NCI-H1092 treated with DMSO at 0.1 percent for 48 hours (cell line): ENCODE measurements around the gene ARMC7.
"Not testable (repeated sequence)": the region's sequence is repeated elsewhere in the genome, so short reads cannot be mapped to it uniquely, and the experiment has no call there.

Experiments used
- DNase-seq: peaks from one replicate; lab custom pipeline; 2025; lab: John Stamatoyannopoulos, UW

Gene ARMC7

DNA sequence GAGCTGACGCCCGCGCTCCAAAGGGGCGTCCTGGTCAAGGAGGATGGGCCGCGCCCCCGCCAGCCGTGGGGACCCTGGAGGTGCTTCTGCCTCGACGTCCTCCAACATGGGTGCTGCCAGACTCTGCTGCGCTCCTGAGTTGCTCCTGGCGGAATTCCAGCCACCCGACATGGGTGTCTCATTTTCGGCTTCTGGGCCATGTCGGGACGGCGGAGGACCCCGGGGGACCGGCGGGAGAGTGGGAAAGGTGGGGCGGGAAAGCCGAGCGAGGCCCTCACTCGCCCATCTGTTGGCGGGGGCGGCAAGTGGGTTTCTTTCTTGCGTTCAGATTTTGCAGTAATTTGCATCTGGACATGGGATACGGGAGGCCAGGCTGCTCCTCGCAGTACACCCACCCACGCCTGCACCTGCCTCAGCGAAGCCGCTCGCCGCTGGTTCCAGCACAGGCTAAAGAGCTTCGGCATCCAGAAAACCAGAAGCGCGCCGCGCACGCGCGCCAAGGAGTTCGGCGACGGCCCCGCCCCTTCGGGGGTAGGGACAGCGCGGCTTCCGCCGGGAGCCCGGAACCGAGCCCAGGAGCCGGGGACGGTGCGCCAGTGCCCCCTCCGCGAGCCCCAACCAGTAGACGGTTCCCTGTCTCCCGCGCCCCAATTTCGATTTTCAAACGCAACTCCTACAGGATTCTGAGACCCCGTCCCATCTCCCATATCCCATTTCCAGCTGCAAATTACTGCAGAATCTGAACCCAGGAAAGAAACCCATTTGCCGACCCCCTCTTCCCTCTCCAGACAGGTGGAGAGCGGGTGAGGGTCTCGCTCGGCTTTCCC lies at the start of gene ARMC7:
TSS of gene ARMC7 (plus strand) at position 563 of the 827 bp plus-strand sequence. CDS start 320 bp downstream, outside the sequence.
- peak; percentile 85 for DNase-seq

- DNase-seq, result no peak
Measured at GRCh38 chr17:75060434-75061054, 49.2 kb upstream of the ARMC7 start.

GRCh38 chr17:75061055-75061438 lies 48.7 kb upstream of the ARMC7 start:
- no peak for DNase-seq

- DNase-seq, result no peak
Measured at GRCh38 chr17:75061618-75062017, 48.2 kb upstream of the ARMC7 start.

GRCh38 chr17:75063201-75063600 lies 46.6 kb upstream of the ARMC7 start:
- DNase-seq, result no peak

- no peak for DNase-seq
Measured at GRCh38 chr17:75063626-75064025, 46.1 kb upstream of the ARMC7 start.

DNA sequence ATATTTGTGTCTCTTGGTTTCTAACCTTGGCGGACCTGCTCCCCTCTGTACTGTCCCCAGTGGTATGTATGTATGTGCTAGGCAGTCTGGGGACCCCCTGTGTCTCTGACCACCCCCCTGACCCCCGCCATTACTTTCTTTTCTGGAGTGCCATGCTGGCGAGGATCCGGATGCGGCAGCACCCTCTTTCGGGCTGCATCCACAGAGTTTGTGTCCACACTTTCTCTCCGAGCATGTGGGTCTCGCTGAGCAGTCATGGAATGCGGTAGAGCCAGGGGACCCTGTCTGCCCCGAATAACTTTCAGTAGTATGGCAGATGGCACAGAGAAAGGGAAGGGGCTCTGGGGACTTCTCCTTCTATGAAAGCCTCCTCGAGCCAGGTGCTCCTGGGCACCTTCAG lies 45.7 kb upstream of the ARMC7 start:
- DNase-seq, result no peak

GRCh38 chr17:75064460-75064859 lies 45.3 kb upstream of the ARMC7 start:
- no peak for DNase-seq

DNA sequence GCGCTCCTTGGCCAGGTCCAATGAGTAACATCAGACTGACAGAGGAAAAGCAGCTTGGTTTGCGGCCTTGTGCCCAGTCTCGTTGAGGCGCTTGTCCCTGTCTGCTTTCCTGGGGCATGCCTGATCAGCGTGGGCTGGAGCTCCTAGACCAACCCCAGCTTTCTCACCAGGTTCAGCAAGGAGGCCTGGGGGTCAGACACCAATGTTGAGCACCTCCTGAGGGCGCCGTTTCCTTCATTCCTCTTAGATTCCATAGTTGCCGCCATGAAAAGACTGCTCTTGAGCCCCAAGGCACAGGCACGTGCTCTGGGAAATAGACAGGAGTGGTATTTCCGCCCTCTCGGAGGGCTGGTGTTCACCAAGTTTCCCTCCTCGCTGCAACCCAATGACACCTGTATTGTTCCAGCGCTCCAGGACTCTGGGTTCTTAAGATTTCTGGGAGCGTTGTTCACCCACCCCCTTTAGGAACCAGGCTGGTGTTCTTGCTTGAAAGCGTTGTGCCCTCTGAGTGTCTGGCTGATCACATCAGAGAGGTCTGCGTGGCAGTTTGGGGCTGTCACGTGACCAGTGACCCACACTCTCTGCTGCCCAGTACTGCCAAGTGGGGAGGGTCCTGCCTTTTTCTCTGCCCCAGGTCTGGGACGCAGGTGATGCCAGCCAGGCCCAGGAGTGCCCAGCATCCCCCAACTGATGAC lies 44.8 kb upstream of the ARMC7 start:
- no peak for DNase-seq

GRCh38 chr17:75065562-75066151 lies 44.1 kb upstream of the ARMC7 start:
- no peak for DNase-seq

DNA sequence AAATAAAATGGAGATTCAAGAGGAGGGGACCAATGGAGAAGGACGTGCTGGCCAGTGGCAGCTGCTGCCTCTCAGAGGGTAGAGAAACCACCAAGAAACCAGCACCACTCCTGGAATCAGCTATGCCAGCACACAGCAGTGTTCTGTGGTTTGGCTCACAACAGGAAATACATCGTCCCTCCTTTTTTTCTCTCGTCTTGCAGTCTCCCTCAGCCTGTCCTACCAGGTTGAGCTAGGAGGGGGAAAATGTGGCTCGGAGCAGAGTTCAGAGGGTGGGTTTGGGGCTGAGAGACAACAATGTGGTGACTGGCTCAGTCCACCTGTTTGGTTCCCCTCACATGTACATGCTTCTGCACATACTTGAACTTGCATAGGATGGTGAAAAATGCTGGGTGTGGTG lies 41.9 kb upstream of the ARMC7 start:
- DNase-seq, result no peak

DNA sequence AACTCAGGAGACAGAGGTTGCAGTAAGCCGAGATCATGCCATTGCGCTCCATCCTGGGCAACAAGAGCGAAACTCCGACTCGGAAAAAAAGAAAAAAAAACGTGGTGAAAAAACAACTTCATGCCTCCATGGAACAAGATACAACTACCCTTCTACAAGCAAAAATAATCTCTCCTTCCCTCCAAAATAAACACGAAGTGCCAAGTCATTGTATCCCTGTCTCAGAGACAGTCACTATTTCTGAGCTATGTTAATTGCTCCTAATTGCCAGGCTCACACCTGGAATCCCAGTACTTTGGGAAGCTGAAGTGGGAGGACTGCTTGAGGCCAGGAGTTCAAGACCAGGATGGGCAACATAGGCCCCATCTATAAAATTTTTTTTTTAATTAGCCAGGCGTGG lies 41.0 kb upstream of the ARMC7 start:
- no peak for DNase-seq

DNA sequence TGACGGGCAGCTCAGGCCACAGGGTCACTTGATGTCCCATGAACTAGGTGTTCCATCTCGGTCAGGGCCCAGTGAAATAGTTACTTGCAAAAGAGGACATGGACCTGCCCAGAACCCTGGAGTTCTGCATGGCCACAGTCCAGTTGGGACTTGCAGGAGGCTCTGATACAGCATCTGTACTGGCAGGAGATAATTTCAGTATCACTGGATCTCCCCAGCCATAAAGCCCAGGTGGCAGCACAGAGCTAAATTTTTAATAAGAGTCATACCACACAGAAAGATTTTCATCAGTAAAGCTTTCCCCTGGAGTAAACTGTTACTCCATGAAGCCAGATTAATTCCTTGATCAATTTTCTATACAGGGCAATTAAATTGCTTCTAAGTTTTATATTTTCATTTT lies 40.0 kb upstream of the ARMC7 start:
- DNase-seq, result no peak

- DNase-seq, result not testable (repeated sequence)
Measured at GRCh38 chr17:75071478-75072271, 38.1 kb upstream of the ARMC7 start.

DNA sequence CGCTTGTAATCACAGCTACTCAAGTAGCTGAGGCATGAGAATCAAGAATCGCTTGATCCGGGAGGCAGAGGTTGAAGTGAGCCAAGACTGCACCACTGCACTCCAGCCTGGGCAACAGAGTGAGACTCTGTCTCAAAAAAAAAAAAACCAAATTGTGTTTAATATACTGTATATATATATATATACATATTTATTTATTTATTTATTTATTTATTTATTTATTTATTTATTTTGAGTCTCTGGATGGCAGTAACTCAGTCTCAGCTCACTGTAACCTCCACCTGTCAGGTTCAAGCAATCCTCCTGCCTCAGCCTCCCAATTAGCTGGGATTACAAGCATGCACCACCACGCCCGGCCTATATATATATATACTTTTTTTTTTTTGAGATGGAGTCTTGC lies 36.9 kb upstream of the ARMC7 start:
- DNase-seq, result not testable (repeated sequence)

- no peak for DNase-seq
Measured at GRCh38 chr17:75073618-75074047, 36.1 kb upstream of the ARMC7 start.

- DNase-seq, result no peak
Measured at GRCh38 chr17:75074532-75074931, 35.2 kb upstream of the ARMC7 start.

- DNase-seq, result no peak
Measured at GRCh38 chr17:75075597-75076336, 34.0 kb upstream of the ARMC7 start.

GRCh38 chr17:75077072-75077495 lies 32.7 kb upstream of the ARMC7 start:
- DNase-seq, result no peak

DNA sequence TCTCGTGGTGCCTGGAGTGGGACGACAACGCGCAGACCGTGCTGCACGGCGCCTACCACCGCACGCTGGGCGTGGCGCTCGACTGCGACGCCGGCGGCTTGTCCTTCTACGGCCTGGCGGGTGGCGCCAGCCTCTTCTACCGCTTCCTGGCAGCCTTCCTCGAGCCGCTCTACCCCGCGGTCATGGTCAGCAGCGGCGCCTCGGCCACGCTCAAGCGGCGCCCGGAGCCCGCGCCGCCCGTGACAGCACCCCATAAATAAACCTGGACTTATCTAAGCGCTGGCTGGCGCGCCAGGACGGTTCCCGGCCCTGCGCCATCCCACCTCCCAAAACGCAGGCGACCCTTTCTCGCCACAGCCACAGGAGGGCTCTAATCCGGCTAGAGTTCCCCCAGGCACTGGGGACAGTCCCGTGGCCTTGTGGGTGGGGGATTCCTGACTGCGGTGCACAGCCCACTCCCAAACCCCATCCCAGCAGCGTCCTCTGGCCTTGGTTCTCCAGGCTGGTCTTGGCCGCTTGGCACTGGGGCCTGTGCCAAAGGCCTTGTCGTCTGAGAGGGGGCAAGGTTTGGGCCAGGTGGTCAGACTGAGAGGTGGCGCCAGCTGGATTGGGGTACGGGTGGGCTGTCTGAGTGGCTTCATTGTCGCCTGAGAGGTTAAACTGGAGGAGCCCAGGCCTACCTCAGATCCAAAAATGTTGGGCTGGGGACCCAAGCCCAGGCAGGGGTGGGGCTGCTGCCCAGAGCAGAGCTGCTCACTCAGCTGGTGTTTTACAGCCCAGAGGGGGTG lies 32.1 kb upstream of the ARMC7 start:
- peak; percentile 10 for DNase-seq
